GM12892 (cell line): ENCODE data around the gene ZC3H12C.

Experiments used
- POLR2A ChIP-seq: IDR thresholded peaks from 2 replicates; pipeline ENCODE4 v1.6.1; 2011; ENCODE audit warnings: low read depth, low read length, control low read depth
- POLR2AphosphoS5 ChIP-seq: IDR thresholded peaks from 2 replicates; pipeline ENCODE4 v1.6.1; 2011; ENCODE audit warnings: low read depth, low read length, control low read depth

GRCh38 chr11:110130642-110131238, 37.5 kb downstream of the ZC3H12C start:
- no peak for TF ChIP-seq POLR2A
- TF ChIP-seq POLR2AphosphoS5 = no peak
